ENCODE results near the gene KDM4D.
"Not testable (repeated sequence)": the region's sequence is repeated elsewhere in the genome, so short reads cannot be mapped to it uniquely, and the experiment has no call there.

KDM4D gene

DNA sequence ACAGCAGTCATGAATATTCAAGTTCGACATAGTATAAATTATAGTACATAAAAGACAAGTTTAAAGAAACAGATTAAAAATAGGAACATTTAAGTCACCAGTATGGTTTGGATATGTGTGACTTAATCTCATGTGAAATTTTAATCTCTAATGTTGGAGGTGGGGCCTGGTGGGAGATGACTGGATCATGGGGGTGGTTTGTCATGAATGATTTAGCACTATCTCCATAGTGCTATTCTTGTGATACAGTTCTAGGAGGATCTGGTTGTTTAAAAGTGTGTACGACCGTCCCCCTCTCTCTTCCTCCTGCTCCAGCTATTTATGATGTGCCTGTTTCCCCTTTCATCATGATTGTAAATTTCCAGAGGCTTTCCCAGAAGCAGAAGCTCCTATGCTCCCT lies 54.8 kb downstream of the KDM4D start:
- no peak overlapping the region for H3K27ac ChIP-seq (ENCODE audit: low read depth, low read length, severe bottlenecking)
- H3K4me3 ChIP-seq (ENCODE audit: extremely low read depth, insufficient read depth, low read length, poor library complexity, severe bottlenecking), result no peak overlapping the region
- no peaks in the 10 kb centered on the region for H3K4me1 ChIP-seq (ENCODE audit: control insufficient read depth, insufficient read depth, low read length, poor library complexity, severe bottlenecking)
- no peaks in the 10 kb centered on the region for H3K9me3 ChIP-seq (ENCODE audit: control insufficient read depth, low read length)
- H3K36me3 ChIP-seq (ENCODE audit: control insufficient read depth, insufficient read depth, low read length), result no peaks in the 10 kb centered on the region
- no CpG with 5 or more reads among the region's 3 CpGs for WGBS, 2 experiments (ENCODE audit: insufficient coverage in 2 of 2)

GRCh38 chr11:95033051-95033450 lies 59.5 kb downstream of the KDM4D start:
- 91 to 100% methylated on average over 1 of the region's 1 CpG for WGBS, 2 experiments (ENCODE audit: insufficient coverage in 2 of 2)
- no peaks in the 10 kb centered on the region for H3K4me1 ChIP-seq (ENCODE audit: control insufficient read depth, insufficient read depth, low read length, poor library complexity, severe bottlenecking)
- H3K27ac ChIP-seq (ENCODE audit: low read depth, low read length, severe bottlenecking), result no peak overlapping the region

GRCh38 chr11:95035316-95035715 lies 61.8 kb downstream of the KDM4D start:
- Histone ChIP-seq H3K4me3 (ENCODE audit: extremely low read depth, insufficient read depth, low read length, poor library complexity, severe bottlenecking) (no peak overlapping the region), H3K36me3 (ENCODE audit: control insufficient read depth, insufficient read depth, low read length) (no peaks in the 10 kb centered on the region), H3K27ac (ENCODE audit: low read depth, low read length, severe bottlenecking) (no peak overlapping the region), H3K9me3 (ENCODE audit: control insufficient read depth, low read length) (no peaks in the 10 kb centered on the region), H3K4me1 (ENCODE audit: control insufficient read depth, insufficient read depth, low read length, poor library complexity, severe bottlenecking) (no peaks in the 10 kb centered on the region)
- 86 to 100% methylated on average over 2 of the region's 2 CpGs for WGBS, 2 experiments (ENCODE audit: insufficient coverage in 2 of 2)

More at GRCh38 chr11:95033051-95033450, 59.5 kb downstream of the KDM4D start:
- Histone ChIP-seq H3K9me3 (ENCODE audit: control insufficient read depth, low read length) (no peaks in the 10 kb centered on the region), H3K36me3 (ENCODE audit: control insufficient read depth, insufficient read depth, low read length) (no peaks in the 10 kb centered on the region), H3K4me3 (ENCODE audit: extremely low read depth, insufficient read depth, low read length, poor library complexity, severe bottlenecking) (no peak overlapping the region)

- not testable (repeated sequence) for H3K4me1 ChIP-seq (ENCODE audit: control insufficient read depth, insufficient read depth, low read length, poor library complexity, severe bottlenecking); H3K9me3 ChIP-seq (ENCODE audit: control insufficient read depth, low read length); H3K36me3 ChIP-seq (ENCODE audit: control insufficient read depth, insufficient read depth, low read length); H3K4me3 ChIP-seq (ENCODE audit: extremely low read depth, insufficient read depth, low read length, poor library complexity, severe bottlenecking); H3K27ac ChIP-seq (ENCODE audit: low read depth, low read length, severe bottlenecking)
- WGBS, 2 experiments (ENCODE audit: insufficient coverage in 2 of 2), result 97% methylated on average over 65 to 71 of the region's 71 CpGs
Observed at GRCh38 chr11:95037356-95038035, 64.0 kb downstream of the KDM4D start.

GRCh38 chr11:95042239-95042638 lies 68.7 kb downstream of the KDM4D start:
- Histone ChIP-seq H3K9me3 (ENCODE audit: control insufficient read depth, low read length) (no peaks in the 10 kb centered on the region), H3K4me1 (ENCODE audit: control insufficient read depth, insufficient read depth, low read length, poor library complexity, severe bottlenecking) (peaks cover 4% of the 10 kb centered on the region), H3K27ac (ENCODE audit: low read depth, low read length, severe bottlenecking) (no peak overlapping the region), H3K4me3 (ENCODE audit: extremely low read depth, insufficient read depth, low read length, poor library complexity, severe bottlenecking) (no peak overlapping the region), H3K36me3 (ENCODE audit: control insufficient read depth, insufficient read depth, low read length) (no peaks in the 10 kb centered on the region)
- WGBS, 2 experiments (ENCODE audit: insufficient coverage in 2 of 2), result no CpG with 5 or more reads among the region's 1 CpG

- Histone ChIP-seq H3K9me3 (ENCODE audit: control insufficient read depth, low read length) (no peaks in the 10 kb centered on the region), H3K4me3 (ENCODE audit: extremely low read depth, insufficient read depth, low read length, poor library complexity, severe bottlenecking) (no peak overlapping the region), H3K4me1 (ENCODE audit: control insufficient read depth, insufficient read depth, low read length, poor library complexity, severe bottlenecking) (peaks cover 4% of the 10 kb centered on the region), H3K27ac (ENCODE audit: low read depth, low read length, severe bottlenecking) (no peak overlapping the region), H3K36me3 (ENCODE audit: control insufficient read depth, insufficient read depth, low read length) (no peaks in the 10 kb centered on the region)
- 96 to 100% methylated on average over 3 of the region's 3 CpGs for WGBS, 2 experiments (ENCODE audit: insufficient coverage in 2 of 2)
Observed at GRCh38 chr11:95042906-95043305, 69.4 kb downstream of the KDM4D start.

DNA sequence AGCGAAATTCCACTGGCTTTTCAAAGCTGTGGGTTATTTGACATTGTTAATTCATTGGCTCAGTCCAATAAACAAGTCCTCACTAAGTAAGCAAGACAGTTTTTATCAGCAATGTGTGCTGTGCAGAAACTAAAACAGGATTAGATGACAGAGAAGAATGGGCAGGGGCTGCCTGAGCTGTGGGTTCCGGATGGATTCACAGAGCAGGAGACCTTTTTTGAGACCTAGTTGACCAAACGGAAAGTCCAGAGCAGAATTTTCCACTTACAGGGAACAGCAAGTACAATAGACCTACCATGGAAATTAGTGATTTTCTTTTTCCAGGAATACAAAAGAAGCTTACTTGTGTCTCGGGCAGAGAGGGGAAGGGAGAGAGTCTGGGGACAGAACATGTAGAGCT lies 70.5 kb downstream of the KDM4D start:
- Histone ChIP-seq H3K4me1 (ENCODE audit: control insufficient read depth, insufficient read depth, low read length, poor library complexity, severe bottlenecking) (peaks cover 4% of the 10 kb centered on the region), H3K4me3 (ENCODE audit: extremely low read depth, insufficient read depth, low read length, poor library complexity, severe bottlenecking) (no peak overlapping the region), H3K36me3 (ENCODE audit: control insufficient read depth, insufficient read depth, low read length) (no peaks in the 10 kb centered on the region), H3K9me3 (ENCODE audit: control insufficient read depth, low read length) (no peaks in the 10 kb centered on the region), H3K27ac (ENCODE audit: low read depth, low read length, severe bottlenecking) (no peak overlapping the region)
- 75 to 90% methylated on average over 3 of the region's 4 CpGs for WGBS, 2 experiments (ENCODE audit: insufficient coverage in 2 of 2)

DNA sequence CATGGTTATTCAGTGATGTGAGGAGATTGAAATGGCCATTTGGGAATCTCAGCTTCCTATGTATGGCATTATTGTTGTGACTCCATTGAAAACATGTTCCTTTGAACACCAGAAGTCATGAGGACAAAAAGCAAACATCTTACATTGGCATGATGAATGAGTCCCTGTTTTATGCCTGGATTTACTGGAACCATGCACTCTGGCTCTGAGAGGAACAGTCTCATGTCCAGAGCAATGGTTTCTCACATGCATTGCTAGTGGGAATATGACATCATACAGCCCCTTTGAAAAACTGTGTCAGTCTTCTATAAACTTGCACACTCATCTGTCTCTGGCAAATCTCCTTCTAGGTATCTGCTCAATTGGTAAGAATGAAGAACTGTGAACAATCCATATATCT lies 72.3 kb downstream of the KDM4D start:
- Histone ChIP-seq H3K36me3 (ENCODE audit: control insufficient read depth, insufficient read depth, low read length) (no peaks in the 10 kb centered on the region), H3K4me3 (ENCODE audit: extremely low read depth, insufficient read depth, low read length, poor library complexity, severe bottlenecking) (no peak overlapping the region), H3K27ac (ENCODE audit: low read depth, low read length, severe bottlenecking) (no peak overlapping the region), H3K9me3 (ENCODE audit: control insufficient read depth, low read length) (no peaks in the 10 kb centered on the region), H3K4me1 (ENCODE audit: control insufficient read depth, insufficient read depth, low read length, poor library complexity, severe bottlenecking) (peaks cover 4% of the 10 kb centered on the region)
